GM15510 (cell line): ENCODE results near the gene SCAF1.

Experiments
- POLR2A ChIP-seq: IDR thresholded peaks from 3 replicates; pipeline ENCODE4 v1.6.1; 2011; ENCODE audit warnings: borderline replicate concordance; ENCODE audit not compliant: insufficient read length; ENCODE audit errors: extremely low read depth

Gene SCAF1

GRCh38 chr19:49655570-49656455 is 13.8 kb downstream of the SCAF1 start:
- no peak for TF ChIP-seq POLR2A

- TF ChIP-seq POLR2A = no peak
Measured at GRCh38 chr19:49656456-49657109, 14.6 kb downstream of the SCAF1 start.

- no peak for TF ChIP-seq POLR2A
Measured at GRCh38 chr19:49657493-49658138, 15.6 kb downstream of the SCAF1 start.

- TF ChIP-seq POLR2A = no peak
Measured at GRCh38 chr19:49658139-49658517, 16.1 kb downstream of the SCAF1 start.

- no peak for TF ChIP-seq POLR2A
Measured at GRCh38 chr19:49658566-49659442, 16.8 kb downstream of the SCAF1 start.

- TF ChIP-seq POLR2A = no peak
Measured at GRCh38 chr19:49660338-49660961, 18.4 kb downstream of the SCAF1 start.

- peak; percentile 19 for TF ChIP-seq POLR2A
Measured at GRCh38 chr19:49662011-49662410, 20.0 kb downstream of the SCAF1 start.

GRCh38 chr19:49663224-49663623 is 21.2 kb downstream of the SCAF1 start:
- no peak for TF ChIP-seq POLR2A

- TF ChIP-seq POLR2A = peak; percentile 59
Measured at GRCh38 chr19:49664171-49665035, 22.4 kb downstream of the SCAF1 start.

- no peak for TF ChIP-seq POLR2A
Measured at GRCh38 chr19:49665036-49665350, 23.0 kb downstream of the SCAF1 start.

- no peak for TF ChIP-seq POLR2A
Measured at GRCh38 chr19:49665351-49666119, 23.5 kb downstream of the SCAF1 start, which contains the start of the genes BCL2L12 and IRF3. Gene BCL2L12, plus strand, starts transcription at chr19:49665933. Its CDS starts 760 bp downstream, at chr19:49666693. Gene IRF3, minus strand, starts transcription at chr19:49665857. Its CDS starts 1,019 bp downstream, at chr19:49664838.

GRCh38 chr19:49666120-49666444 is 24.1 kb downstream of the SCAF1 start:
- no peak for TF ChIP-seq POLR2A
